Mesenteric fat pad (tissue), 1 donor: ENCODE measurements around the gene RHOG. TPM values are rescaled to one million over a fixed set of nuclear protein-coding genes. Genes with fewer than 3 reads are reported as not detected.
"Not testable (repeated sequence)": the region's sequence is repeated elsewhere in the genome, so short reads cannot be mapped to it uniquely, and the experiment has no call there.

Experiments used
- DNase-seq: peaks from one replicate; pipeline ENCODE4 v3.0.0-alpha.2; 2020; ENCODE audit warnings: low spot score
- total RNA-seq: library from RNA; stranded (reverse); fragmentation: NEBNext Ultra II Directional; extraction: Animal tissue kit (Norgen Biotek cat#: 25700); gene quantifications from one replicate; pipeline ENCODE4 v1.2.1, GENCODE V29; 2021
- donor health status: DM: yes; HTN: yes; CAD: no.

Gene RHOG
- total RNA-seq, 1 donor from 2014 or later, result 83.3 TPM

DNA sequence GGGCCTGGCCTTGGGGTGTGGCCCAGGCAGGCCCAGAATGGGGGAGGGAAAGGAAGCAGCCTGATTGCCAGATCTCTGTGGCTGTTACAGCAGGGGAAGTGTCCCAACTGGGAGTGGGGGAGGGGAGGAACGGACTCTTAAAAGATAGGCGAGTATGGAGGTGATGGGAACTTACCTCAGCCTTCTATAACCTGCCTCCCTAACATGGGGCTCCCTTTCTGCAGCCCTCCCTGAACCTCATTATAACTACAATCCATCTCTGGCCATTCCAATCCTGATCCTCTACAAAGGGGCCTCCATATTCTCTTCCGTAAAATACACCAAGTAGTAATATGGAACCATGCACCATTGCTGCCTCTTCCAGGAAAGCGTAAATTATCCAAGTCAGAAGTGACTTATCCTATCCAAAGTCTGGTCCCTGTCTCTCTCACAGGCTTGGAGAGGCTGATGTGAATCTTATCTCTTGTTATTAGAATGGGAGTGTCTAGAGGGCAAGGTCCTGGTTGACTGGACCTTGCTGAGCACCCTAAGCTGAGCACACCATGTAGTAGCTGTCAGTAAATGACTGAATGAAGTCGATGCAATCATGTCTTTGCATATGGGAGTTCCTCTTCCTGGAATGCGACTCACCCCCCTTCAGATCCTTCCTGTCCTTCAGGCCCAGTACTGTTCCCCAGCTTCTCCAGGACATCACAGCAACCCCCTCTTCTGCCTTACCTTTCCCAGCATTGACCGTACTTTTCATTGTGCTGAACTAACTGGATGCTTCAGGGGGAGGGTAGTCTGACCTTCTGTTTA, 5.9 kb downstream of the RHOG start:
- DNase-seq, result no peak

DNA sequence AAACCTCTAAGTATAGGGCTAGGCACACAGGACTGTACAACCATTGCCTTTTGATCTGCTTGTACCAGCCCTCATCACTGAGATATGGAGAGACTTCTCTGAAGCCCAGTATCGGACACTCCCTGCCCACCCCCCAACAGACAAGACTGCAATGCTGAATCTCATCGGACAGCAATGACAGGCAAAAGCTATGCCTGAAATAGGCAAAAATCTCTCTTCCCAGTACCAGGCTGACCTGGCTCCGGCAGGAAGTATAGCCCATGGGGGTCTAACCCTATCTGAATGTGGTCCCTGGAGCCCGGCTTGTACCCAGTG, 6.5 kb downstream of the RHOG start:
- no peak for DNase-seq

DNA sequence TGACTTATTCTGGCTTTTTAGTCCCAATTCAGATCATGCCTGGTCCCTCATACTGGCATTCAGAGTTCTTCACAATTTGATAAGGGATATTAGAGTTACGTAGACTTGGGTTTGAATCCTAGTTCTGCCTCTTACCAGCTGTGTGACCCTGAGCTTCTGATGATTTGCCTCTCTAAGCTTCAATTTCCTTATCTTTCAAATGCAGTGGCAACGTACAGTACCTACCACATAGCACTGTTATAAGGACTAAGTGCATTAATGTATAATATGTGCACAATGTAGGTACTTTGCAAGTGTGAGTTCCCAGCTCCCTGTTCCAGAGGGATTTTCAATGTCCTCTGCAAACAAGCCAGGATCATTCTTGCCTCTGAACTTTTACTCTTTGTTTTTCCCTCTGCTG, 7.3 kb downstream of the RHOG start:
- no peak for DNase-seq

DNA sequence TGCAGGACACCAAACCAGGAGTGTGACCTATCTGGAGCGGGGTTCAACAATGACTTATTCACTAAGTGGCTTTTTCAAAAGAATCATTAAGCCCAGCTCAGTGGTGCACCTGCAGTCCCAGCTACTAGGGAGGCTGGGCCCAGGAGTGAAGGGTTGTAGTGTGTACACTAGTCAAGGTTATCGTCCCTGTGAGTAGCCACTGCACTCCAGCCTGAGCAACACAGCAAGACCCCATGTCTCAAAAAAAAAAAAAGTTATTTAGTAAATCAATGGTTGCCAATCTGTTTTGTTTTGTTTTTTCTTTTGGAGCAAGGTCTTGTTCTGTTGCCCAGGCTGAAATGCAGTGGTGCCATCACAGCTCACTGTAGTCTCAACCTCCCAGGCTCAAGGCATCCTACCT, 7.9 kb downstream of the RHOG start:
- no peak for DNase-seq

DNA sequence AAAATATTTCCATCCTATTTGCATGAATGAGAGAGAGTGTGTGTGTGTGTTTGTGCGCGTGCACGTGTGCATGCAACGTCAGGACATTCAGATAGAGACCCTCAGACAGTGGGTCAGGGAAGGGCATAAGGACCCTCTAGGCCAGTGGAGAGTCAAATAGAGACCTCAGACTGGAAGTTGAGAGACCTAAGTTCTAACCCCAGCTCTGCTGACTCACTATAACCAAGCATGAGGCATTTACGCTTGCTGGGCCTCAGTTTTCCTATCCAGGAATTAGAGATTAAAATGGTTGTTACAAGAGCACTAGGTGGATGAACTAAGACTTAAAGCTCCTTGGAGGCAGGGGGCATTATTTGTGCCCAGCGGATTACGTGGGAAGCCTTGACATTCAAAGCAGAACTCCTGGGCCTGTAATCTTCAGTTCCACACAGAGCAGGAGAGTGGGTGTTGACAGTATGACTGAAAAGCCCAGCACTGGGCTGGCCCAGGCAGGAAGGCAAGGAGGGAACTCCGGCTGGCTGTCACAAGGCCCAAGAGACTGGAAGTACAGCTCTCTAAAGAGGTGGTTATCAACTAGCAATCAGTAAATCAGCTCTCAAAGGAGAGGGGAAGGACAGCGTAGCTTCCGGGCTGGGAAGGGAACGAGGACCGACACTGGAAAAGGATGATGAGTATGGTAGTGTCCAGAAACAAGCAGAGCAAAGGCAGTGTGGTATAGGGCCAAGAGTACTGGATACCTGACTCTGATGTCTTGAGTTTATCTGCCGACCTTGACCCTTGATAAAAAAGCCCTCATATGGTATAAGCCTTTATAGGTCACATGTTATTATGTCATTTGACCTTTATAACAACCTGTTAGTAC, 9.2 kb downstream of the RHOG start:
- DNase-seq, result no peak

DNA sequence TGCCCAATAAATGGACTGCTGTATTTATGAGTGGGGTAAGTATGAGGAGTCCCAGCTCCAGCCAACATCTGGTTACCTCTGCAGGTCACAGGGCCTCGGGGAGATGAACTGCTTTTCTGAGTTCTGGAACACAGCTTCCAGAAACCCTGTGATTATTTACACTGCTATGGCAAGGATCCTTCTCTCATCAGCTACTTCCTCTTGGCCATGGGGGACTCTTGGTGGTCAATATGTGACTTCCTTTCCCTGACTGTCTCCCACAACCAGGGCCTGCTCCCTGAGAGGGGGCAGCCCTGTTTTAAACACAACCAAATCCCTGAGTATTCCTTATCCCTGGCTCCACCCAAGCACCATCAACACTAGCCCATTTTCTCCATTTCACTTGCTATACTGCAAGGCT, 10.0 kb downstream of the RHOG start:
- no peak for DNase-seq

DNA sequence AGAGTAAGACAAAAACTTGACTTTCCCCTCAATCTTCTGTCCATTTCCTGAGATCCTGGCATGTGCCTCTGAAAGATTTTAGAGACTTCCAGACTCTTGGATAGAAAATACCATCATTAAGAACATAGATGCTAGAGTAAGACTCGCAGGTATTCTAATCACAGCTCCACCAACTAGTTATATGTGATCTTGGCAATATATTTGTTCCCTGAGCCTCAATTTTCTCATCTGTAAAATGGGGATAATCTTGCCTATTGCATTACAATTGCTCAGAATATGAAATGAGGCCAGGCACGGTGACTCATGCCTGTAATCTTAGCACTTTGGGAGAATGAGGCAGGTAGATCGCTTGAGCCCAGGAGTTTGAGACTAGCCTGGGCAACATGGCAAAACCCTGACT, 10.7 kb downstream of the RHOG start:
- DNase-seq, result no peak

DNA sequence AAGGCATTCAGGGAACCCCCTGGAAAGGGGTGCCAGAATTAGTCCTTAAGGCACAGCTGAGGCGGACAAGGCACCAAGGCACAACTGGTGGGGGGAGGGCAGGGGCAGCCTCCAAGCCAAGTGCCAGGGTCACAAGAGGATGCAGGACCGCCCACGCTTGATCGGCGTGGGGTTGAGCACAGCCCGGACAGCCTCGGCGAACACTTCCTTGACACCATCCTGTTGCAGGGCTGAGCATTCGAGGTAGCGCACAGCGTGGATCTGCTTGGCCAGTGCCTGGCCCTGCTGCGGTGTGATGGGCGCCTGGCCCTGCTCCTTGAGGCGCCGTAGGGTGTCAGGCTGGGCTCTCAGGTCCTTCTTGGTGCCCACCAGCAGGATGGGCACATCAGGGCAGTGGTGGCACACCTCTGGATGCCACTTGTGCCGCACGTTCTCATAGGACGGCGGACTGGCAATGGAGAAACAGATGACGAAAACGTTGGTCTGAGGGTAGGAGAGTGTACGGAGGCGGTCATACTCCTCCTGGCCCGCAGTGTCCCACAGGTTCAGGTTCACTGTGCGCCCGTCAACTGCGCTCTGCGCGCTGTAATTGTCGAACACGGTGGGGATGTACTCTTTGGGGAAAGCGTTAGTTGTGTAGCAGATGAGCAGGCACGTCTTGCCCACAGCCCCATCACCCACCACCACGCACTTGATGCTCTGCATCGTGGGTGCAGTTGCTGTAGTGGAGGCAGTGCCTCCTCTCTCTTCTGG, 13.1 kb downstream of the RHOG start:
- DNase-seq, result no peak

DNA sequence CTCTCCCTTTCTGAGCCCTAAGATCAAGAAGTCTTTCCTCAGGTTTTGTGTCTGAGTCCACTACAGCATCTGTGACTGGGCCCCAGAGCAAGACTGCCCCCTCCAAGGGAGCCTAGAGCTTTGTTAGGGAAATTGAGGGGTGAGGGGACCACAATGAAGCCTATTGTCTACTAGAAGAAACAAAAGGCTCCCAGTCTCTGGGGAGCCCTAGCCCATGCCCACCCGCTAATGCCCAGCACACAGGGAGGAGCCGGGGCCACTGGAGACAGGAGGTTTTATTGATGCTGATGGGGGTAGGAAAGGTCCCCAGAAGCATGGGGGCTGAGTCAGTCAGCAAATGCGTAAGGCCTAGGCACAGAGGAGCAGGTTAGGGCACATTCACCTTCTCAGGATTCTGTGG, 14.0 kb downstream of the RHOG start:
- DNase-seq, result no peak

DNA sequence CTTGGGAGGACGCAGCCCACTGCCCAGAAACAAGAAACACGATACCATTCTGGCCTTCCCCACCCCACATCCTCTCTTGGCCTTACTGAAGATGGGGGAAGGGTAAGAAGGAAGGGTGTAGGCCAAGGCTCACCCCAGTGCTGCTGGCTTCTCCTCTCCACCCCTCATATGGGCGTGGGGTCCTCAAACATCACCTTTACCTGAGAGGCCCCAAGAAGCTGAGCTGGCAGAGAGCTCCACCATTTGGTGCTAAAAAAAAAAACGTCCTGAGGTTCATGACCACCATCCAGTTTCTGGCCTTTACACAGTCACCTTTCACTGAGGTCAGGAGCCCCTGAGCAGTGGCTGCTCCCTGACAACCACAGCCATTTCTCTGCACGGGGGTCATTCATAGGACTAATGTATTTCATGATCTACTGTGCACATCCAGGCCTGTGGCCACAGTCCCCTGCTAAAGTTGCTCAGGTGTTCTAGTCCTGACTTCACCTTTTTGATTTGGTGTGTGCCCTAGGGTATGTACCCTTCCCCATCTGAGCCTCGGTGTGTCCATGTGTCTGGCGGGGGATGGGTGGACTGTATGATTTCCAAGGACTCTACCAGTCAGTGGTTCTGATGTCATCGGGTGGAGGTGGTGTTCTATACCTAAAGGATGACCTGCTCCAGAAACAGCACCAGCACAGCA, 15.1 kb downstream of the RHOG start:
- DNase-seq, result no peak

DNA sequence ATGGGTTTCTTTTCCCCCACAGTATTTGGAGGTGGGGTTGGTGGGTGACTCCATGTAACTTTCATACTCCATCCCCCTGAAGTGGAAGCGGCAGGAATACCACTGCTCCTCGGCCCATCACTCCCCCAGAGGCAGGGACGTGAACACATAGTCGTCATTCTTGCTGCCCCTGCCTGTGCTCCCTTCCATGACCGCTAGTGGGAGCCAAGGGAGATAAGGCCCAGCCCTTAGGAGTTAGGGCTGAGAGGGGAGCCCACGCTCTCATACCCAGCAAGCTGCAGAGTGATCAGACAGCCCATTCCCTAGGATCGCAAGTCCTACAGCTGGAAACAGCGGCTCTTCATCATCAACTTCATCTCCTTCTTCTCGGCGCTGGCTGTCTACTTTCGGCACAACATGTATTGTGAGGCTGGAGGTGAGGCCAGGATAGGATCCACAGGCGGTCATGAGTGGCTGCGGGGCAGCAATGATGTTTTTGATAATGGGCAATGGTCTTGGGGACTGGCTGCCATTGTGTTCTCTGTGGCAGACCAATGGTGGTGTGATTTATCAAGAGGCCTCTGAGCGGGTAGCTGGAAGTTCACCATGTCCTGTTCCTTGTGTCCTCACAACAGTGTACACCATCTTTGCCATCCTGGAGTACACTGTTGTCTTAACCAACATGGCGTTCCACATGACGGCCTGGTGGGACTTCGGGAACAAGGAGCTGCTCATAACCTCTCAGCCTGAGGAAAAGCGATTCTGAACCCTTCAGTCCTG, 15.9 kb downstream of the RHOG start:
- DNase-seq, result no peak

DNA sequence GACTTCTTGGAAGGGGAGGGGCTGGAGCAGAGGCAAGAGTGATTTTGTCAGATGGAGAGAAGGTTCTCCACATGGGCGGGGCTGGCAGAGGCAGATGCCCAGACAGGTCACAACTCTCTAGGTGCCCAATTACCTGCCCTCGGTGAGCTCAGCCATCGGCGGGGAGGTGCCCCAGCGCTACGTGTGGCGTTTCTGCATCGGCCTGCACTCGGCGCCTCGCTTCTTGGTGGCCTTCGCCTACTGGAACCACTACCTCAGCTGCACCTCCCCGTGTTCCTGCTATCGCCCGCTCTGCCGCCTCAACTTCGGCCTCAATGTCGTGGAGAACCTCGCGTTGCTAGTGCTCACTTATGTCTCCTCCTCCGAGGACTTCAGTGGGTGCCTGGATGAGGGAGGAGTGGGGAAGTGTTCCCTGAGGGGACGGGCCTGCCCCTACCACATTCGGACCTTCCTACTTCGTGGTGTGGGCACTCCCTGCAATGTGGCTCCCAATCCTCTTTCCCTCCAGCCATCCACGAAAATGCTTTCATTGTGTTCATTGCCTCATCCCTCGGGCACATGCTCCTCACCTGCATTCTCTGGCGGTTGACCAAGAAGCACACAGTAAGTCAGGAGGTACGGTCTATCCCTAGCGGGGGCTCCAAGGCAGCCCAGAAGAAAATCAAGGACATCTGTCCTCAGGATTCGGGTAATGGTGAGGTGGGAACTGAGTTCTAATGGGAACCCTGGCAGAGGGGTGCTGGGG, 16.8 kb downstream of the RHOG start:
- no peak for DNase-seq

DNA sequence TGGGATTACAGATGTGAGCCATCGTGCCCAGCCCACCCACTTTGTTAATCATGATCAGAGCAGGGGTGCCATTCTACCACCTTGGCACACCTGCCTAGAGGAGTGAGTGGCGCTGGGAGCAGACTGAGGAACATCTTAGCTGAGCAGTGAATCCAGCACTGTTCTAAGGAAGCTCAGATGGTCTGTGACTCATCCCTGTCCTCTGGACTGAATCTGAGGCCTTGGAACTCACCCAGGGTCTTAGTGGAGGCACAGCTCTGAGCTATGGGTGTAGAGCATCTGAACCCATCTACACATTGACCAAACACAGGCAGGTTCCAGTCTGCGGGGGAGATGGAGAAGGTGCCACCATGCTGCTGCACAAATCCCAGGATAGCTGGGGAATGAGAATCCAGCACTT, 17.5 kb downstream of the RHOG start:
- DNase-seq, result no peak

DNA sequence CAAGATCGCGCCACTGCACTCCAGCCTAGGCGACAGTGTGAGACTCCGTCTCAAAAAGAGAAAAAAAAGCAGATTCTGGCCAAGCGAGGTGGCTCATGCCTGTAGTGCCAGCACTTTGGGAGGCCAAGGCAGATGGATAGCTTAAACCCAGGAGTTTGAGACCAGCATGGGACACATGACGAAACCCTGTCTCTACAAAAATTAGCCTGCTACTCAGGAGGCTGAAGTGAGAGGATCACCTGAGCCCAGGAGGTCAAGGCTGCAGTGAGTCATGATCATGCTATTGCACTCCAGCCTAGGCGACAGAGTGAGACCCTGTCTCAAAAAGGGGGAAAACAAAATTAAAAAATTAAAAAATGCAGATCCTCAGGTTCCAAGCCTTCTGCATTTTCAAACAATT, 18.4 kb downstream of the RHOG start:
- DNase-seq, result no peak

DNA sequence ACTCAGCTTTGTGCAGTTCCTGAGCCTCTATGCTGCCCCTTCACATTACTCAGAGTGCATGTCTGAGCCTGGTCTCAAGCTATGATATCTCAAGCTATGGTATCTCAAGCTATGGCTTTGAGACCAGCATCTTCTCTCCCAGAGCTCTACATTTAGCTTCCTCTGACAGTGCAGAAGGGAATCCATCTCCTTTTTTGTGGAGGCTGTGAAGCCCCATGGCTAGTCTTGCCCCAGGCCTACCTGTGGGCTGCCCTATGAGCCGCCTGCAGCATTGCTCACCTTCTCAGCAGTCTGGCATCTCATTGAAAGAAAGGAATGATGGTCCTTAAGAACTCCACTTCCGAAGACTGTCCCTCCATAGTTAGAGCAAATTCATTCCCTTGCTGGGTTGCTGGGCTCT, 19.8 kb downstream of the RHOG start:
- DNase-seq, result no peak

DNA sequence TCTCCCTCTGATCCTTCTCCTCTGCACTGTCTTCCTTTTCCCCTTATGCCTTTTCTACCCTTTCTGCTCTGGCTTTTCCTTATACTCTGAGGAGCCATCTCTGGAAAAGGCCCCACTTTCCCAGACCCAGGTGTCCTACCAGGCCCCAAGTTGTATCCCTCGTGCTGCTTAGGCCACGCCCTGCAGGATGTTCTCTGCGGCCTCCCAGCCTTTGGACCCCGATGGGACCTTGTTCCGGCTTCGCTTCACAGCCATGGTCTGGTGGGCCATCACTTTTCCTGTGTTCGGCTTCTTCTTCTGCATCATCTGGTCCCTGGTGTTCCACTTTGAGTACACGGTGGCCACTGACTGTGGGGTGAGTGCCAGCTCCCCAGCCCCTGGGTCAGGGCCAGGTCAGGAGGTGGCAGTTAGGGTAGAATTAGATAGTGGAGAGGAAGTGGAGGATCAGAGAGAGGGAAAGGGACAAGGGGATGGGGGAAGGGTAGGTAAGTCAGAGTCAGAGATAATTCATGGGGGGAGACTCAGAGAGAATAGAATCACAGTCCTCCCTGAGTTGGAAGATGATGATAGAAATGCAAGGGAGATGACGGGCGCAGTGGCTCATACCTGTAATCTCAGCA, 23.5 kb downstream of the RHOG start:
- no peak for DNase-seq

DNA sequence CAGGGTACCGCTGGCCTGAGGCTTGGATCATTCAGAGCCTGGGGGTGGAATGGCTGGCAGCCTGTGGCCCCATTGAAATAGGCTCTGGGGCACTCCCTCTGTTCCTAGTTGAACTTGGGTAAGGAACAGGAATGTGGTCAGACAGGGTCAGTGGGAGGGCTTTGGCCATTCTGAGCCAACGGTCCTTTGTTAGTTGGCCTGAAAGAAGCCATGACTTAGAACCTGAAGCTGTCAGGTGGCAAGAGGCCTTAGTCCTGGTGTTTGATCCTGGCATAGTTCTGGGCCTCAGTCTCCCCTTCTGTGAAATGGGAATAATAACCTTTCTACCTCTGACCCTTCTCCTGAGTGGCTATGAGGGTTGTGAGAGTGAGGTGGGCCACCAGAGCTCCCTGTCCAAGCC, 24.1 kb downstream of the RHOG start:
- DNase-seq, result no peak

DNA sequence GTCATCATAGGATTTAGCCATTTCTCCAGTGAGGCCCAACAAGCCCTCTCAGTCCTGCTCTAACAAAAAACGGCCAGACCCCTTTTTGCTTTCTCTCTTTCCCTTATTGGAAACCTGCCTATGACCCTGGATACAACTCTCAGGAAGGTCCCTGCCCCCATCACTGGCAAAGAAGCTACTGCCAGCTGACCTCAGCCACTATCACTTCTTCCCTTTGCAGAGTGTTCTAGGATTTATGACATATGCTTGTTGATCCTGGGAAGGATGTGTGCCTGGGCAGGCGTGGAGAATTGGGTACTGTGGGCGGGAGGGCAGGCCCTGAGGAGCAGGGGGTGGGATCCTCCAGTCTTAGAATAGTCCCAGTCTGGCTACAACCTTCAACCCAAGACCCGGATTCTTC, 24.9 kb downstream of the RHOG start:
- DNase-seq, result no peak

DNA sequence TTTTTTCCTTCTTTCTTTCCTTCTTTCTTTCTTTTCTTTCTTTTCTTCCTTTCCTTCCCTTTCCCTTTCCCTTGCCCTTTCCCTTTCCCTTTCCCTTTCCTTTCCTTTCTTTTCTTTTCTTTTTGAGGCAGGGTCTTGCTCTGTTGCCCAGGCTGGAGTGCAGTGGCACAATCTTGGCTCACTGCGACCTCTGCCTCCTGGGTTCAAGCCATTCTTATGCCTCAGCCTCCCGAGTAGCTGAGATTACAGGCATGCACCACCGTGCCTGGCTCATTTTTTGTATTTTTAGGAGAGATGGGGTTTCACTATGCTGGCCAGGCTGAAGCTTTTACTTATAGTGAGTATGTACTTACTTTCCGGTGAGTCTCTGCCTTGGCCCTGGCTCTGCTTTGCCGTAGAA, 25.9 kb downstream of the RHOG start:
- DNase-seq, result not testable (repeated sequence)

DNA sequence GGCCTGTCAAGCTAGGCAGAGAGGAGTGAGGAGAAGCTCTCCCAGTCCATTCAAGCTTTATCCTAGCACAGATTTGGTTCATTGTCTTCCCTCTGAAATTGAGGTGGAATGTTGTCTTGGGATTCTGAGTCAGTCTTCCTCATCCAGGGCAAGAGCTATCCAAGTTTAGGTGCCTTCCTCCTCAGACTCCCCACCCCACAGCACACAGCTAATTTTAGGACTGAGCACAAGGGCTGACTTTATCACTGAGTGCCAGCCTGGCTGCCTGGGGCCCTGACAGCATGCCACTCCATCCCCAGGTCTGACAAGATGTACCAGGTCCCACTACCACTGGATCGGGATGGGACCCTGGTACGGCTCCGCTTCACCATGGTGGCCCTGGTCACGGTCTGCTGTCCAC, 29.8 kb downstream of the RHOG start:
- DNase-seq, result no peak
